ENCODE data around the gene LRRC59.
A peak's percentile ranks its signal among the peaks of the same experiment; 100 is the strongest.
"Not testable (repeated sequence)": the region's sequence is repeated elsewhere in the genome, so short reads cannot be mapped to it uniquely, and the experiment has no call there.

The LRRC59 gene

GRCh38 chr17:50424246-50424995, 27.1 kb upstream of the LRRC59 start:
- DNase-seq, result no peak

GRCh38 chr17:50423553-50424159, 26.3 kb upstream of the LRRC59 start:
- DNase-seq, result peak; percentile 83

DNA sequence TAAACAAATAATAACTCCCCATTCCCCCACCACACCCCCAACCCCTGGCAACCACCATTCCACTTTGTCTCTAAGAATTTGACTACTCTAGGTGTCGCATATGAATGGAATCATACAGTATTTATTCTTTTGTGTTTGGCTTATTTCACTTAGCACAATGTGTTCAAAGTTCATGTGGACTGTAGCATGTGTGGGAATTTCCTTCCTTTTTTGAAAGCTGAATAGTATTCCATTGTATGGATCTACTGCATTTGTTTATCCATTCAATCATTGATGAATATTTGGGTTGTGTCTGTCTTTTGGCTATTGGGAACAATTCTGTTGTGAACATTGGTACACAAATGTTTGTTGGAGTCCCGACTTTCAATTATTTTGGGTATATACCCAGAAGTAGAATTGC, 25.4 kb upstream of the LRRC59 start:
- DNase-seq, result no peak

- DNase-seq, result peak; percentile 60
Measured at GRCh38 chr17:50421308-50422051, 24.2 kb upstream of the LRRC59 start.

- no peak for DNase-seq
Measured at GRCh38 chr17:50420419-50421112, 23.2 kb upstream of the LRRC59 start.

DNA sequence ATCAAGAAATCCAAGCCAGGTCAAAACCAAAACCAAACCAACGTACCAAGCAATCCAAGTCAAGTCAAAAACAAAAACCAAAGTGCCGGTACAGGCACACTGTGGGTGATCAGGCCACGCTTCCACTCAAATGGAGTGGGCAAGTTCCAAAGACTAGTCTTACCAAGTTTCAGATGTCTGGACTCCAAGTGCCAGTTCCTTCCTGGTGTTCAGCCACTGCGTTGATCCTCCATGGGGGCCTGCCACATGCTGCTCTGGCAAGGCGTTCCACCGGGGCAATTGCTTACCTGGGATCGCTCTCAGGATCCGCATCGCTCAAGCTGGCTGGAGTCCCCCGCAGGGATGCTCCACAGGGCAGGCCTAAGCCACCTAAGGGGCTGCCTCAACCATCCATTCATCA, 22.3 kb upstream of the LRRC59 start:
- not testable (repeated sequence) for DNase-seq

DNA sequence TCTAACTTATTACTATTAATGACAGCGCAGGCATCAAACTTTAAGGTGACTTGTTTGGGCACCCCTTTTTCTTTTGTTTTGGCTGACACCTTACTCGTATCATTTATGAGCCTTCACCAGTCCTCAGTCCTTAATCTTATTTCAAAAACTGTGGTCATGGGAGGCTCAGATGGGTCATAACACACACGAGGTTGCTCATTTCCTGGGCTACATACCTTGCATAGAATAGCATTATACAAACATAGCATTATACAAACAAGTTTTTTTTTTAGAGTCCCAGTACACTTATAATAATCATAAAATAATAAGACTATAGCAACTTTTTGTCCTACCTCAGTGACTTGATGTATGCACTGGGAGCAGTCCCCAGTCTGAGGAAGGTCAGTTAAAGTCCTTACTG, 17.5 kb upstream of the LRRC59 start:
- DNase-seq, result no peak

GRCh38 chr17:50412188-50412732, 14.9 kb upstream of the LRRC59 start:
- DNase-seq, result no peak

DNA sequence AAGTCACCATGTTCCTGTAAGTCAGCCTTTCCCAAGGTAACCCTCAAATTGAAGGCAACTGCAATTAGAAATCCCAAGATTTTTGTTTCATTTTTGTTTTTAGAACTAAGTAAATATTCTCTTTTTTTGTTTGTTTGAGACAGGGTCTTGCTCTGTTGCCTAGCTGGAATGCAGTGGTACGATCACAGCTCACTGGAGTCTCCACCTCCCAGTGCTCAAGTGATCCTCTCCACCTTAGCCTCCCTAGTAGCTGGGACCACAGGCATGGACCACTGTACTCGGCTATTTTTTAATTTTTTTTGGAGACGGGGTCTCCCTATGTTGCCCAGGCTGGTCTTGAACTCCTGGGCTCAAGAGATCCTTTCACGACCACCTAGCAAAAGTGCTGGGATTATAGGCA, 10.6 kb upstream of the LRRC59 start:
- DNase-seq, result no peak

DNA sequence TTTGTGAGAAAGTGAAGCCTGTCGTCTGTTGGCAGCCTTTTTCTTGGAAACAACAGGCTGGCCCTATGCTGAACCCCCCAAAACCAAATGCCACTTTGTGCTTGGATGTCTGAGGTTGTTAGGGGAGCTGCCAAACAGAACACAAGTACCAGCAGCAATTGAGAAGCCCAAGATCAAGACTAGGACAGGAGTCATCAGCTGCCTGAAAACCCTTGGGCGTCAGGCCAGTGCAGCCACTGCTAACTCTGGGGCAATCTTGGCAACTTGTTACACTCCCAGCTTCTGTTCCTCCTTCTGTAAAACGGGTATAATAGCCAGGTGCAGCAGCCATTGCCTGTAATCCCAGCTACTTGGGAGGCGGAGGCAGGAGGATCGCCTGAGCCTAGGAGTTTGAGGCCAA, 9.3 kb upstream of the LRRC59 start:
- DNase-seq, result no peak

- not testable (repeated sequence) for DNase-seq
Measured at GRCh38 chr17:50405351-50405750, 8.0 kb upstream of the LRRC59 start.

- not testable (repeated sequence) for DNase-seq
Measured at GRCh38 chr17:50399591-50399990, 2.3 kb upstream of the LRRC59 start.

GRCh38 chr17:50398672-50399071, 1.3 kb upstream of the LRRC59 start:
- DNase-seq, result not testable (repeated sequence)

DNA sequence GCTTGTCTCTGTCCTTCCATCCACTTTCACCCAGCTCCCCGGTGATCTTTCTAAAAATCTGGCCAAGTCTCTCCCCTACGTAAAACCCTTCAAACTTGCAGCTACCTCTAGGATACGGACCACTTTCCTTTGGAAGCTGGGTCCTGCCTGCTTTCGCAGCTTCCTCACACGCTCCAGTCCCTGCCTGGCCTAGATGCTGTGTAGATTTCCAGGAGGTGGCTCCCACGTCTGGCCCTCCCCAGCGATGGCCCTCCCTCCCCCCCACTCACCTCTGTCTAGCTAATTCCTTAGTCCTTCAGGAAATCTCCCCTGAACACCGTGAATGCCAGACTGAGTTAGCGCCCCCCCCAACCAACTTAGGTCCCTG, 579 bp upstream of the LRRC59 start:
- DNase-seq, result no peak

DNA sequence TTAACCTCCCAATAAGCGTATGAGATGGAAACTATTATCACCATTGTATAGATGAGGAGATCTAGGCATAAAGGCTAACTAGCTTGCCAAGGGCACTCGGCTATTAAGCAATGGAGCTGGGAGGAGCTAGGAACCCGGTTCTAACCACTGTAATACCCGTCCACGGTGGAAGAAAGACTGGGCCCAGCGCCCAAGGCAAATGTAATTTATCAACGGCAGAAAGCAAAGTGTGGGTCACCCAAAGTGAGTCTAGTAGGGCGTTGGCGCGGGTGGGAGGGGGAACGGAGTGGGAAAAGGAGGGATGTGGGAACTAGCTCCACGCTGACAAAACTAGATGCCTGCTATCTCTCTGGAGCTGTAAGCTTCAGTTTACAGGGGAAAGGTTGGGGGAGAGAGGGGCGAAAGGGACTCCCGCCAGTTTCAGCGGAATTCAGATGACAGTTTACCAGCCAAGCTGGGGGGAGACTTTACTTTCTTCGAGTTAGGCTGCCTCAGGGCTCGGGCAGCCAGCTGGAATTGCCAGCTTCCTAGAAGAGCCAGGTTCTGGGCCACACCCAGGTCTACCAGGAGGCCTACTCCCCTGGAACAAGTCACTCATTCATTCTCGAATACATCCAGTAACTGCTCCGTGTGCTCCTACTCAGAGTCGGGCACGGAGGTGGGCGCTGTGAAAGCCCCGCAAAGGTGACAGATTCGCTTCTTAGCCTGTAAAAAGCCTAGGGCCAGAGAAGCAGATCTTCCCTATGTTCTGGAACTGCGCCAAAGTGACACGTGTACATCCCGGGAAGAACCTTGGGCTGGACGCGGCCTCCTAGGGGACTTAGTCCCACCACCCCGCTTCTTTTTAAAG, 837 bp downstream of the LRRC59 start:
- peak; percentile 61 for DNase-seq

- DNase-seq, result no peak
Measured at GRCh38 chr17:50394711-50395110, 2.6 kb downstream of the LRRC59 start.

DNA sequence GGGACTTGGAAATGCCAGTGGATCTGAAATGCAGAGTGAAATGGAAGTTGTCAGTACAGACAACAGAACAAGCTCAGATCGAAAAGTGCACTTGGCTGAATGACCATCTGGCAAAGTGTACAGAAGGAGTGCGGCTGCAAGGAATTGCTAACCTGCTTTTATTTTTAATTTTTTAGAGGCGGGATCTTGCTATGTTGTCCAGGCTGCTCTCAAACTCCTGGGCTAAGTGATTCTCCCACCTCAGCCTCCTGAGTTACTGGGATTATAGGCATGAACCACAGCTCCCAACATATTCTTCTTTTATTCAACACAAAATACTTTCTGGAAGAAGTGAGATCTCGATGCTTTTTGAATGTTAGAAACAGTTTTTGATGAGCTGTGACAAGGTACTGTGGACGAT, 3.6 kb downstream of the LRRC59 start:
- no peak for DNase-seq

DNA sequence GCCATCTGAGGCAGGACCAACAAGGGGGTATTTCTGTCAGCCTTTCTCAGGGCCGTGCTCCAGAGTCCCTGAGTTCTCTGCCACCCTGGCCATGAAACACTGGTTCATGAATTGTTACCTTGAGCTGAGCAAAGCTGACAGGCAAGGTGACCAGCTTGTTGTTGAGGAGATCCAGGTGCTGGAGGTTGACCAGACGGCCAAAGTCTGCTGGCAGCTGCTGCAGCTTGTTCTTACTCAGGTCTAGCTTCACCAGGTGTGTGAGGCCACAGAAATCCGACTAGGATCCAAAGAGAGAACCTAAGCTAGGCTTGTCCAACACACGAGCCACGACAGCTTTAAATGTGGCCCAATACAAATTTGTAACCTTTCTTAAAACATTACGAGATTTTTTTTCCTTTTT, 4.7 kb downstream of the LRRC59 start:
- DNase-seq, result no peak

DNA sequence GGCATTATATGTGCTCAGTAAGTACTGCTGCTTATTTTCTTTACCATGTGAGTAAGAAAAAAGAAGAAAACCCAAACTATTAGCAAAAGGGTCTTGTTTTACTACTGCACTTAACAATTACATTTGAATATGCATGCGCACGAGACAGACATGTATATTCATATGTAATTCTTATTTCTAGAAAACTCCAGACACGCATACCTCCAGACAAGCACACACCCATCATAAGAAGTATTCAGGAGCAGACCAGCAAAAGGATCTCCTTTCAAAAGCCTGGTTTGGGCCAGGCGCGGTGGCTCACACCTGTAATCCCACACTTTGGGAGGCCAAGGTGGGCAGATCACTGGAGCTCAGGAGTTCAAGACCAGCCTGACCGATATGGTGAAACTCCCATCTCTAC, 7.8 kb downstream of the LRRC59 start:
- no peak for DNase-seq

DNA sequence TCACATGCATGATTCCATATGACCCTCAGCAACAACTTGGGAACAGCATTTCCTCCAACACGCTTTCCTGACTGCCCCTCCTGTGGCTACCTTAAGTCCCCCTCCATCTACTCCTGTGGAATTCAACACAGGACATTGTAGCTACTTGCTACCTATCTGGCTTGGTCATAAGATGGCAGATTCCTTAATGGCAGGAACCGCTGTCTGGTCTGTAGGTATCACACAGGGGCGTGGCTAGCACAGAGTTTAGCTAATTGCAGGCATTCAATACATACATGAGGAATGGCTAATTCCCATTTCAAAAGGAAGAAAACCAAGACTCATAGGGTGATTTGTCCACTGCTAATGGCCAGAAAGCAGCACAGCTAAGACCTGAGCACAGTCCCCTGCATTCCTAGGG, 8.6 kb downstream of the LRRC59 start:
- no peak for DNase-seq

GRCh38 chr17:50386510-50386909, 10.8 kb downstream of the LRRC59 start:
- DNase-seq, result no peak

GRCh38 chr17:50382931-50383330, 14.4 kb downstream of the LRRC59 start:
- no peak for DNase-seq

All from suppressor macrophage treated with lipopolysaccharide for 4 hours (primary cell).